Stimulated activated CD4-positive, alpha-beta T cell treated with anti-CD3 and anti-CD28 coated beads, Interleukin-1b, Interleukin-23, amount 100 ng/mL, for 1 hour (primary cell): ENCODE measurements around the gene PUS7.
"Not testable (repeated sequence)": the region's sequence is repeated elsewhere in the genome, so short reads cannot be mapped to it uniquely, and the experiment has no call there.

Experiments
- DNase-seq, 2 donors: peaks; one replicate each; pipeline ENCODE4 v3.0.0-alpha.2; 2020; ENCODE audit warnings: low read depth in 2 of 2

Gene PUS7

DNA sequence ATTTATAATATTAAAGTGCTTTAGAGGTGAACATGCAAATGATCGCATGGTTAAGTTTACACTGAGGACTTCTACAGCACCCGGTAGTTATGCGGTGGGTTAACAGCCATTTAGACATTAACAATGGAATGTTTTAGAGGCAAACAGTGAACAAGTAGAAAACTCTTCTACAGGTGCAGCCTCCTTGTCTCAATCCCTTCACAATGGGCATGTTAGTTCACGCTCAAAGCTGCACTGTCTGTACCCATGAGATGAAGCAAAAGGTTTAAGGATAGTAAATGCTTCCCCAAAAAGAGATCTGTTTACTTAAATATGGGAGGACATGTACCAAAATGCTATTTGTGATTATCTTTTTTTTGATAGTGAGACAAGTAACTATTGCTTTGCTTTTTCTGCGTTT lies 25.1 kb downstream of the PUS7 start:
- no peak for DNase-seq

GRCh38 chr7:105496521-105496920 lies 25.6 kb downstream of the PUS7 start:
- DNase-seq: no peak

GRCh38 chr7:105493923-105494315 lies 28.2 kb downstream of the PUS7 start:
- DNase-seq: no peak

GRCh38 chr7:105493196-105493922 lies 28.7 kb downstream of the PUS7 start:
- no peak for DNase-seq

DNA sequence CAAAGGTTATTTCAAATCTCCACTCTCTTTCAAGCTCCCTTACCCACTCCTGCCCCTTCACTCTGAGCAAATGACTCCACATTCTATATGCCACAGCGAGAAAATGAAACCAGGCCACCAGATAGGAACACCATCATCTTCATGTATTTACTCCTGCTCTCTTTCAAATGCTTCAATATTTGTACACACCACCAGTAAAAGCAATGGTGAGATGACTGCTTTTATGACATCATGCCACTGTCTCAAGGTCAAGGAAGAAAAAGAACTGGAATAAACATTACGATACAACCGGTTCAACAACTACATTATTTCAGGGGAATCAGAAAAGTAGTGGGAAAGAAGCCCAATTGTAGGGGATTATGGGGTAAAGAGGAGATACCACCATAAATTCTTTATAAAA lies 32.7 kb downstream of the PUS7 start:
- DNase-seq: no peak

DNA sequence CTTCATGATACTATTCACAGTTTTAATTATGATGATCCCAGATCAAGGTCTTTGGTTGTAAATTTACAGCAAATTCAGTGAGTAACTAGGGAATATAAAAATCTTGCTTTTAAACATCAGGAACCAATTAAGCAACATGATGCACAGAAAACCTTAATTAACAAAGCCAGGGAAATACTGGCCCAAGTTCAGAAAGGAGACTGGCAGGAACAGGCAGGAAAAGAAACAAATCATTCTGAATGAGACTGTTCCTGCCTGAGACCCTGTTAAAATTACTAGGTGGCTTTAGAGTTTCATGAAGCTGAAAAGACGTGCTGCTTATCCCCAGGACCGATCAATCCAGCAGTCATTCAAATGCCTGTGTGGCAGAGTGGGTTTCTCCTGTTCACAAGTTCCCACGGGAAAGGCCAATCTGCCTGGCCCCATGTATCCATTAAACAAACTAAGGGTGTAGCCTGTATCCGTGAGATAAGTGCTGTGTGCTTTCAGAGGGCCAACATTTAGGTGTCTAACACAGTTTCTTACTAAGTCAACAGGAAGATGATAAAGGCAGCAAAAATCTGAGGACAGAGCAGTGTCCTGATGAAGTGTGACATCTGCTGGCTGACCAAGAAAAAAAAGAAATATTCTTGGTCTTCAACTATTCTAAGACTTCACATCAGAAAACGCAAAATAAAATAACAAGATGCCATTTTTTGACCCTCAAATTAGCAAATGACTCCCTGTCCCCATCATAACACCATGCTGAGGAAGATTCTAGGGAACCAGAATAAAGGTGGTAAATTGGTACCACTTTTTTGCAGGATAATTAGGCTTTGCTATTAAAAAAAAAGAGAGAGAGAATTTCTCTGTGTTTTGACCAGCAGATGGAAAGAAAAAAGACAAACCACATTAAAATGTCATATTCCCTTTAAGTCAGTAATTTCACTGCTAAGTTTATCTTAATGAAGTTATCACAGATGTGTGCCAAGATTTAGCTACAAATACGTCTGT lies 34.2 kb downstream of the PUS7 start:
- no peak for DNase-seq

GRCh38 chr7:105480931-105481330 lies 41.1 kb downstream of the PUS7 start:
- no peak for DNase-seq

- DNase-seq: no peak
These were observed 43.5 kb downstream of the PUS7 start for GRCh38 chr7:105478606-105479005.

- DNase-seq: no peak
These were observed 44.2 kb downstream of the PUS7 start for GRCh38 chr7:105477908-105478307.

DNA sequence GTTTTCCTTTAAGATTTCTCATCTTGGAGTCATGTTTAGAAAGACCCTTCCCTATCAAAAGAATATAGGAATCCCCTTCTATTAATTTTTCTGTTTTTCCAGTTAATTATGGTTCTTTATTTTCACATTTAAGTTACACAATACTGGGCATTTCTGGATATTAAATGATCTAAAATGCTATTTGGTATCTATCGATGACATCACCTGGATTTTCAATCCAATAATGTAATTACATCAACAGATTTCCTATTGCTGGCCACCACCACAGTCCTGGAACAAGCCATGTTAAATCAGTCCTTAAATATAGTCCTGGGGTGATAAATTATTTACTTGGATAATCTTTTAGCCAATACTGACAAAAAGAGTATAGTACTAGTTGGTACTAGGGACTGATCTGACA lies 48.0 kb downstream of the PUS7 start:
- DNase-seq: no peak

DNA sequence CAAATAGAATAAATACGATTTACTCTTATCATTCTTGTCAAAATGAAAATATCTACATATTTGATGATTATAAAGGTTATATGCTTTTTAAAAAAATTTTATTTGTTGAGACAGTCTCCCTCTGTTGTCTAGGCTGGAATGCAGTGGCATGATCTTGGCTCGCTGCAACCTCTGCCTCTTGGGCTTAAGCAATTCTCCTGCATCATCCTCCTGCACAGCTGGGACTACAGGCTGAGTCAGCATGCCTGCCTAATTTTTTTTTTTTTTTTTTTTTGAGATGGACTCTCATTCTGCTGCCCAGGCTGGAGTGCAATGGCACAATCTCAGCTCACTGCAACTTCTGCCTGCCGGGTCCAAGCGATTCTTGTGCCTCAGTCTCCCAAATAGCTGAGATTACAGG lies 48.9 kb downstream of the PUS7 start:
- DNase-seq: no peak

DNA sequence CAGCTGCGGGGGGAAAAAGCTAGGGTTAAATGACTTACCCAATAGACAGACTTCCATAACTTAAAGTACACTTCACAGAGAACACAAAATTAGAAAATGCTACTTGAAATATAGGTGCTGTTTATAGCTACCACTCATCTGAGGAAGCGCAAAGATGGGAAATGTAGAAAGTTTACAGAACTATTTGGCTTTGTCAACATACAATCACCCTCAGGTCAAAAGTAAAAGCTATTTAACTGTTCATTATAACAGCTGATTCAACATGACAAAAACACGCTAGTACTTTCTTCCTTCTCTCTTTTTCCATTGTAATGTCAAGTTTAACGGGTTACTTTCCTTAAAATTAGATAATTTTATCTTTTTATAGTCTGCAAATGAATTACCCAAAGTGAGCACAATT lies 51.2 kb downstream of the PUS7 start:
- DNase-seq: no peak

- no peak for DNase-seq
These were observed 52.0 kb downstream of the PUS7 start for GRCh38 chr7:105470090-105470489.

GRCh38 chr7:105462765-105463420 lies 59.2 kb downstream of the PUS7 start:
- no peak for DNase-seq

- no peak for DNase-seq
These were observed 60.6 kb downstream of the PUS7 start for GRCh38 chr7:105461518-105461917.

GRCh38 chr7:105457619-105458225 lies 64.3 kb downstream of the PUS7 start:
- DNase-seq: no peak

- DNase-seq: no peak
These were observed 67.2 kb downstream of the PUS7 start for GRCh38 chr7:105454921-105455320.

DNA sequence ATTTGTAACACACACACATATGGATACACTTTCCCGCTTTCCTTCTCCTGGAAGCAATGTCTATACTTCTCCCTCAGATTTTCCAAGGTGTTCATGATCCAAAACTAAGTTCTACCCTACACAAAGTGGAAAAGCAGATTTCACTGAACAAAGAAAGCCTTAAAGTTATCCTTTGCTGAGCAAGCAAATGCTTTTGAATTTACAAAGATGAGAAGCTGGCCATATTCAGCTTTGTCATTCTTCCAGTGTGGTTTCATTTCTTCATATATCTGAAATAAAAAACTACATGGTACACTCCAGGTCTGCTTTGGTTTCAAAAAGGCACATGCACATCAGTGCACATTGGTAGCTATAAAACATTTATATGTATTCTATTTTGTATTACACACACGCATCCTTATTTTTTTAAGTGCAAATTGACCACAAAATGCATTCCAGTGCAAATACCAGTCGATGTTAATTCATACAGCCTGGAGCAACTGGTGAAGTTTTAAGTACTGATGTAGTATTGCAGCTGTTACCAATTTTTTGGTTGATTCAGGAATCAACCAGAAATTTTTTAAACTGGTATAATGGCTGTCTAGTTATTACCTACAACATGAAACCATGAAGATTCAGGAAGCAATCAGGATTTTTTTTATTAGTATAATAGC lies 67.8 kb downstream of the PUS7 start:
- DNase-seq: no peak

GRCh38 chr7:105452085-105452484 lies 70.0 kb downstream of the PUS7 start:
- no peak for DNase-seq

- not testable (repeated sequence) for DNase-seq
These were observed 71.2 kb downstream of the PUS7 start for GRCh38 chr7:105450870-105451269.

GRCh38 chr7:105450177-105450861 lies 71.8 kb downstream of the PUS7 start:
- no peak for DNase-seq
